GM12878 (cell line): ENCODE measurements around the gene CCP110. TPM values are rescaled to one million over a fixed set of nuclear protein-coding genes. Genes with fewer than 3 reads are reported as not detected.

Experiments used
- ATAC-seq: fragments of 200-7000 bp; cut with Tn5 transposase; 3 replicates; pipeline ENCODE4 v1.9.1; 2020; ENCODE audit warnings: mild to moderate bottlenecking, moderate library complexity
- BruUV-seq: library from RNA; stranded (reverse); fragments of 400-500 nt; replicated peaks from 2 replicates; lab custom pipeline; 2021; lab: Mats Ljungman, UMichigan
- CTCF ChIA-PET: fragments of 300-600 bp; sonication (Branson Sonifier 250); formaldehyde crosslinking; extraction: SDS; loops from one replicate; lab custom pipeline; 2021; ENCODE audit warnings: inconsistent platforms; lab: Yijun Ruan, JAX
- POLR2A ChIA-PET: fragments of 350-600 bp; formaldehyde crosslinking; extraction: SDS; loops from one replicate; lab custom pipeline; 2021; ENCODE audit warnings: inconsistent platforms; lab: Charles Lee
- RAD21 ChIA-PET: fragments of 300-600 bp; sonication (Branson Sonifier 250); formaldehyde crosslinking; loops from one replicate; lab custom pipeline; 2023; ENCODE audit warnings: antibody characterized with exemption; ENCODE audit not compliant: unreplicated experiment; lab: Charles Lee
- SMC1A ChIA-PET: fragments of 300-600 bp; sonication (Branson Sonifier 250); formaldehyde crosslinking; loops from one replicate; lab custom pipeline; 2023; ENCODE audit not compliant: unreplicated experiment, uncharacterized antibody; lab: Charles Lee
- DNase-seq: peaks from one replicate; pipeline ENCODE4 v3.0.0-alpha.2; 2011; ENCODE audit warnings: low read depth, low spot score
- FAIRE-seq: peaks from 3 replicates; lab custom pipeline; 2011; peaks lifted over from hg19 to GRCh38; lab: Jason Lieb, UNC
- H2AFZ ChIP-seq: 2 replicates; pipeline ENCODE4 v1.6.0; 2011; ENCODE audit warnings: low read depth, low read length, control low read depth; ENCODE audit not compliant: control insufficient read depth
- H3K27ac ChIP-seq: 2 replicates; pipeline ENCODE4 v1.5.1; 2011; ENCODE audit warnings: control low read depth; ENCODE audit not compliant: control insufficient read depth, insufficient read depth
- H3K27me3 ChIP-seq, 2 experiments: replicated peaks in 1 of 2; 2 replicates each; pipeline versions ENCODE4 v1.6.0 to v1.6.1; 2011; ENCODE audit warnings: low read length in 1 of 2; ENCODE audit not compliant: control insufficient read depth in 2 of 2, insufficient read depth in 2 of 2
- H3K36me3 ChIP-seq, 2 experiments: 2 replicates each; pipeline ENCODE4 v1.5.1; 2011; ENCODE audit warnings: low read length in 1 of 2; ENCODE audit not compliant: control insufficient read depth in 2 of 2, insufficient read depth in 2 of 2
- H3K4me1 ChIP-seq: 2 replicates; pipeline ENCODE4 v1.6.1; 2011; ENCODE audit warnings: mild to moderate bottlenecking, low read length, moderate library complexity, mixed read lengths; ENCODE audit not compliant: control insufficient read depth, insufficient read depth
- H3K4me2 ChIP-seq: 2 replicates; pipeline ENCODE4 v1.6.0; 2011; ENCODE audit warnings: control low read depth; ENCODE audit not compliant: control insufficient read depth, insufficient read depth
- H3K4me3 ChIP-seq: fragments of 200-600 bp; sonication (generic); 2 replicates; pipeline ENCODE4 v1.5.1; 2016
- H3K79me2 ChIP-seq: 2 replicates; pipeline ENCODE4 v1.6.0; 2011; ENCODE audit warnings: low read length; ENCODE audit not compliant: control insufficient read depth, insufficient read depth
- H3K9ac ChIP-seq: 2 replicates; pipeline ENCODE4 v1.8.0; 2011; ENCODE audit warnings: low read length, control low read depth, mixed read lengths; ENCODE audit not compliant: control insufficient read depth, insufficient read depth
- H3K9me3 ChIP-seq: replicated peaks from 3 replicates; pipeline ENCODE4 v1.5.1; 2011; ENCODE audit warnings: mild to moderate bottlenecking, low read length; ENCODE audit not compliant: control insufficient read depth, insufficient read depth
- H4K20me1 ChIP-seq: 2 replicates; pipeline ENCODE4 v1.6.0; 2011; ENCODE audit not compliant: control insufficient read depth, insufficient read depth
- BHLHE40 ChIP-seq, 2 experiments: fragments of 450-650 bp in 1 of 2; IDR thresholded peaks; 2 replicates each; pipeline ENCODE4 v1.6.1; 2011 to 2017; ENCODE audit warnings: low read depth in 2 of 2, borderline replicate concordance in 1 of 2, improper control_type of control experiment in 1 of 2, low read length in 1 of 2, mild to moderate bottlenecking in 1 of 2
- BMI1 ChIP-seq: fragments of 450-650 bp; IDR thresholded peaks from 2 replicates; pipeline ENCODE4 v1.6.1; 2016; ENCODE audit warnings: mild to moderate bottlenecking, moderate library complexity, borderline replicate concordance
- SMAD5 ChIP-seq: IDR thresholded peaks from 2 replicates; pipeline ENCODE4 v1.6.1; 2016; ENCODE audit warnings: antibody characterized with exemption, low read depth
- WRNIP1 ChIP-seq: IDR thresholded peaks from 2 replicates; pipeline ENCODE4 v1.6.1; 2011; ENCODE audit warnings: low read depth, low read length, improper control_type of control experiment, borderline replicate concordance
- in situ Hi-C: fragments of 300-500 bp; cut with MboI; formaldehyde crosslinking; loops from 9 replicates; pipeline ENCODE4 v1.14.3; 2018; ENCODE audit warnings: mixed read lengths
- intact Hi-C: fragments of 100-400 bp; cut with micrococcal nuclease; formaldehyde crosslinking; loops from one replicate; pipeline ENCODE4 v1.14.2; 2022; ENCODE audit not compliant: unreplicated experiment
- polyA plus RNA-seq, 11 experiments: library from polyadenylated mRNA; depleted of rRNA in 4 of 11; unstranded in 6 of 11; stranded (reverse) in 5 of 11; fragments of >200 nt; fragmentation: Nextera tagmentation in 4 of 11; fragmentation: Illumina TruSeq in 1 of 11; extraction: Ambion mirVana in 4 of 11; extraction: Trizol in 1 of 11; gene quantifications; 1 replicate in 1 of 11; 2 replicates in 10 of 11; pipeline versions ENCODE4 v1.2.1 to v1.2.3, GENCODE V29; 2011 to 2016; ENCODE audit warnings: inconsistent platforms in 2 of 11, missing spikeins in 2 of 11, low read depth in 1 of 11
- total RNA-seq, 4 experiments: library from RNA; depleted of rRNA in 3 of 4; stranded (reverse); fragments of >200 nt in 3 of 4; fragmentation: Illumina TruSeq in 1 of 4; extraction: Trizol in 1 of 4; gene quantifications; 2 replicates each; pipeline versions ENCODE4 v1.2.1 to v1.2.3, GENCODE V29; 2013 to 2021
- TF ChIP-seq, protein P1 (sequence below): fragments of 450-650 bp; IDR thresholded peaks from 2 replicates; pipeline ENCODE4 v1.6.1; 2017; ENCODE audit warnings: mild to moderate bottlenecking, low read depth, inconsistent platforms; ENCODE audit not compliant: poor library complexity, severe bottlenecking

Gene CCP110
- total and polyA plus RNA-seq, 10 of the 15 experiments (the other 5 are each of a cell fraction or from before 2014, with no cell fraction given), result 6.4 to 38.1 (median 26.7) TPM

GRCh38 chr16:19549673-19550072 lies 25.9 kb downstream of the CCP110 start:
- Histone ChIP-seq H3K79me2 (no peaks in the 10 kb centered on the region), H2AFZ (no peak overlapping the region), H3K4me3 (no peak overlapping the region), H4K20me1 (no peaks in the 10 kb centered on the region), H3K4me2 (no peak overlapping the region), H3K27me3 (no peaks in the 10 kb centered on the region), H3K27ac (no peak overlapping the region), H3K9ac (no peak overlapping the region), H3K36me3 (peaks cover 0 to 11% of the 10 kb centered on the region in 2 experiments; a peak in 2 of 4 replicates), H3K4me1 (no peaks in the 10 kb centered on the region), H3K9me3 (no peaks in the 10 kb centered on the region)
- ChIA-PET CTCF (interaction anchor here (0.9 to 2.7 kb wide), 5 partner anchors 9 to 463 kb away, joined by 3 to 20 read pairs (median 6); no protein-coding TSS in a partner anchor), RAD21 (no interaction called here), POLR2A (interaction anchor here (0.6 kb wide), 1 partner anchor 207 kb away, joined by 3 read pairs; no protein-coding TSS in a partner anchor), SMC1A (interaction anchor here (0.8 to 1.3 kb wide), 3 partner anchors 11 to 47 kb away, joined by 3 to 5 read pairs (median 3); partner anchors contain the start of gene CCP110)
- BruUV-seq, result no TSS peak
- DNase-seq, result no peak
- ATAC-seq, result no peak
- TF ChIP-seq WRNIP1 (no peak), BHLHE40 (IDR thresholded peaks at IDR 0.05; ENCODE audit: borderline replicate concordance in 1 of 2, low read depth in 2 of 2, low read length in 1 of 2) (no peak), BMI1 (no peak), SMAD5 (no peak)
- TF ChIP-seq, protein P1, sequence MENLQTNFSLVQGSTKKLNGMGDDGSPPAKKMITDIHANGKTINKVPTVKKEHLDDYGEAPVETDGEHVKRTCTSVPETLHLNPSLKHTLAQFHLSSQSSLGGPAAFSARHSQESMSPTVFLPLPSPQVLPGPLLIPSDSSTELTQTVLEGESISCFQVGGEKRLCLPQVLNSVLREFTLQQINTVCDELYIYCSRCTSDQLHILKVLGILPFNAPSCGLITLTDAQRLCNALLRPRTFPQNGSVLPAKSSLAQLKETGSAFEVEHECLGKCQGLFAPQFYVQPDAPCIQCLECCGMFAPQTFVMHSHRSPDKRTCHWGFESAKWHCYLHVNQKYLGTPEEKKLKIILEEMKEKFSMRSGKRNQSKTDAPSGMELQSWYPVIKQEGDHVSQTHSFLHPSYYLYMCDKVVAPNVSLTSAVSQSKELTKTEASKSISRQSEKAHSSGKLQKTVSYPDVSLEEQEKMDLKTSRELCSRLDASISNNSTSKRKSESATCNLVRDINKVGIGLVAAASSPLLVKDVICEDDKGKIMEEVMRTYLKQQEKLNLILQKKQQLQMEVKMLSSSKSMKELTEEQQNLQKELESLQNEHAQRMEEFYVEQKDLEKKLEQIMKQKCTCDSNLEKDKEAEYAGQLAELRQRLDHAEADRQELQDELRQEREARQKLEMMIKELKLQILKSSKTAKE, result no peak
- intact Hi-C loops, result no loop called here
- in situ Hi-C loops, result no loop called here
- no peak for FAIRE-seq
